ENCODE results near the gene NUMB.
"Not testable (repeated sequence)": the region's sequence is repeated elsewhere in the genome, so short reads cannot be mapped to it uniquely, and the experiment has no call there.

The NUMB gene

GRCh38 chr14:73465823-73466532 is 7.6 kb upstream of the NUMB start:
- no peak for DNase-seq (ENCODE audit: low read depth)

- no peak for DNase-seq (ENCODE audit: low read depth)
Measured at GRCh38 chr14:73463411-73463810, 5.1 kb upstream of the NUMB start.

GRCh38 chr14:73462815-73463214 is 4.5 kb upstream of the NUMB start:
- DNase-seq (ENCODE audit: low read depth), result no peak

GRCh38 chr14:73462048-73462715 is 3.8 kb upstream of the NUMB start:
- DNase-seq (ENCODE audit: low read depth), result no peak

GRCh38 chr14:73461478-73462047 is 3.2 kb upstream of the NUMB start:
- DNase-seq (ENCODE audit: low read depth), result no peak

- DNase-seq (ENCODE audit: low read depth), result no peak
Measured at GRCh38 chr14:73460691-73461127, 2.4 kb upstream of the NUMB start.

GRCh38 chr14:73459959-73460358 is 1.6 kb upstream of the NUMB start:
- no peak for DNase-seq (ENCODE audit: low read depth)

GRCh38 chr14:73457924-73458182 is 493 bp downstream of the NUMB start:
- no peak for DNase-seq (ENCODE audit: low read depth)

GRCh38 chr14:73457041-73457923 is 1.1 kb downstream of the NUMB start:
- DNase-seq (ENCODE audit: low read depth), result no peak

GRCh38 chr14:73455294-73455693 is 3.1 kb downstream of the NUMB start:
- DNase-seq (ENCODE audit: low read depth), result no peak

- no peak for DNase-seq (ENCODE audit: low read depth)
Measured at GRCh38 chr14:73452341-73453186, 5.8 kb downstream of the NUMB start.

GRCh38 chr14:73443758-73444157 is 14.6 kb downstream of the NUMB start:
- DNase-seq (ENCODE audit: low read depth), result no peak

GRCh38 chr14:73441286-73441685 is 17.1 kb downstream of the NUMB start:
- DNase-seq (ENCODE audit: low read depth), result no peak

- no peak for DNase-seq (ENCODE audit: low read depth)
Measured at GRCh38 chr14:73438993-73439392, 19.4 kb downstream of the NUMB start.

GRCh38 chr14:73437206-73437605 is 21.1 kb downstream of the NUMB start:
- DNase-seq (ENCODE audit: low read depth), result no peak

GRCh38 chr14:73432124-73432523 is 26.2 kb downstream of the NUMB start:
- DNase-seq (ENCODE audit: low read depth), result no peak

- no peak for DNase-seq (ENCODE audit: low read depth)
Measured at GRCh38 chr14:73428353-73428824, 30.0 kb downstream of the NUMB start.

GRCh38 chr14:73427516-73428264 is 30.7 kb downstream of the NUMB start:
- DNase-seq (ENCODE audit: low read depth), result no peak

- DNase-seq (ENCODE audit: low read depth), result no peak
Measured at GRCh38 chr14:73426877-73427276, 31.5 kb downstream of the NUMB start.

GRCh38 chr14:73424453-73424852 is 33.9 kb downstream of the NUMB start:
- DNase-seq (ENCODE audit: low read depth), result no peak

- not testable (repeated sequence) for DNase-seq (ENCODE audit: low read depth)
Measured at GRCh38 chr14:73423092-73423491, 35.3 kb downstream of the NUMB start.

All from stimulated activated CD8-positive, alpha-beta memory T cell treated with anti-CD3 and anti-CD28 coated beads, Interleukin-12 subunit alpha, Interleukin-12 subunit beta, amount 100 ng/mL, for 4 hours (primary cell).